ENCODE data around the gene VEGFA.

The VEGFA gene

GRCh38 chr6:43740321-43740960 is 29.6 kb upstream of the VEGFA start:
- Histone ChIP-seq H3K27ac (no peak overlapping the region), H3K4me1 (ENCODE audit: control insufficient read depth in 1 of 2, insufficient read depth in 1 of 2, low read depth in 1 of 2, low read length in 1 of 2) (no peaks in the 10 kb centered on the region), H3K27me3 (peaks cover 5% of the 10 kb centered on the region), H3K36me3 (no peaks in the 10 kb centered on the region), H3K4me3 (ENCODE audit: low read depth in 1 of 2, low read length in 1 of 2) (no peak overlapping the region), H3K9me3 (no peaks in the 10 kb centered on the region)
- TF ChIP-seq, protein P1, sequence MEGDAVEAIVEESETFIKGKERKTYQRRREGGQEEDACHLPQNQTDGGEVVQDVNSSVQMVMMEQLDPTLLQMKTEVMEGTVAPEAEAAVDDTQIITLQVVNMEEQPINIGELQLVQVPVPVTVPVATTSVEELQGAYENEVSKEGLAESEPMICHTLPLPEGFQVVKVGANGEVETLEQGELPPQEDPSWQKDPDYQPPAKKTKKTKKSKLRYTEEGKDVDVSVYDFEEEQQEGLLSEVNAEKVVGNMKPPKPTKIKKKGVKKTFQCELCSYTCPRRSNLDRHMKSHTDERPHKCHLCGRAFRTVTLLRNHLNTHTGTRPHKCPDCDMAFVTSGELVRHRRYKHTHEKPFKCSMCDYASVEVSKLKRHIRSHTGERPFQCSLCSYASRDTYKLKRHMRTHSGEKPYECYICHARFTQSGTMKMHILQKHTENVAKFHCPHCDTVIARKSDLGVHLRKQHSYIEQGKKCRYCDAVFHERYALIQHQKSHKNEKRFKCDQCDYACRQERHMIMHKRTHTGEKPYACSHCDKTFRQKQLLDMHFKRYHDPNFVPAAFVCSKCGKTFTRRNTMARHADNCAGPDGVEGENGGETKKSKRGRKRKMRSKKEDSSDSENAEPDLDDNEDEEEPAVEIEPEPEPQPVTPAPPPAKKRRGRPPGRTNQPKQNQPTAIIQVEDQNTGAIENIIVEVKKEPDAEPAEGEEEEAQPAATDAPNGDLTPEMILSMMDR (IDR thresholded peaks at IDR 0.05) = no peak

- H3K36me3 ChIP-seq = no peaks in the 10 kb centered on the region
- TF ChIP-seq, protein P1 (IDR thresholded peaks at IDR 0.05) = no peak
- H3K9me3 ChIP-seq = no peaks in the 10 kb centered on the region
- peaks cover 2% of the 10 kb centered on the region for H3K27me3 ChIP-seq
- no peak overlapping the region for H3K4me3 ChIP-seq (ENCODE audit: low read depth in 1 of 2, low read length in 1 of 2)
- H3K27ac ChIP-seq = no peak overlapping the region
- H3K4me1 ChIP-seq (ENCODE audit: control insufficient read depth in 1 of 2, insufficient read depth in 1 of 2, low read depth in 1 of 2, low read length in 1 of 2) = no peaks in the 10 kb centered on the region
Observed at GRCh38 chr6:43740961-43741764, 28.8 kb upstream of the VEGFA start.

- no peaks in the 10 kb centered on the region for H3K36me3 ChIP-seq
- H3K4me3 ChIP-seq (ENCODE audit: low read depth in 1 of 2, low read length in 1 of 2) = no peak overlapping the region
- H3K4me1 ChIP-seq (ENCODE audit: control insufficient read depth in 1 of 2, insufficient read depth in 1 of 2, low read depth in 1 of 2, low read length in 1 of 2) = no peaks in the 10 kb centered on the region
- TF ChIP-seq, protein P1 (IDR thresholded peaks at IDR 0.05) = no peak
- no peak overlapping the region for H3K27ac ChIP-seq
- no peaks in the 10 kb centered on the region for H3K9me3 ChIP-seq
- peaks cover 9% of the 10 kb centered on the region for H3K27me3 ChIP-seq
Observed at GRCh38 chr6:43741829-43742228, 28.2 kb upstream of the VEGFA start.

DNA sequence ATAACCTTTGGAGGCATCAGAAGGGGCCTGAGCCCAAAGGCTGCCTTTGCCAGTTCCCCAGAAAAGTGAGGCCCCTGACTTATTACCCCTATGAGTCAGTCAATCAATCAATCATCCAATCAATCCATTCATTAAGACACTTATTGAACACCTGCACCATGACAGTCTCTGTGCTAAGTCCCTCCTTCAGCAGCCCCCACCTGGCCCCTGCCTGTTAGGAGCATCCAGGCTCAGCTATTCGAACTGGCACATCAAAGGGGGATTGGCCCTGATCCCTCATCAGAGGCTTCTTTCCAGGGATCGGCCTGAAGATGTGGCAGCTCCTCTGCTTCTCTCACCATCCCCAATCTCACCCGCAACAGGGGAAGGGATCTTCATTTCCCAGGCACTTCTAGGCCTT is 27.7 kb upstream of the VEGFA start:
- no peaks in the 10 kb centered on the region for H3K9me3 ChIP-seq
- H3K4me1 ChIP-seq (ENCODE audit: control insufficient read depth in 1 of 2, insufficient read depth in 1 of 2, low read depth in 1 of 2, low read length in 1 of 2) = no peaks in the 10 kb centered on the region
- no peaks in the 10 kb centered on the region for H3K36me3 ChIP-seq
- H3K27ac ChIP-seq = no peak overlapping the region
- peaks cover 14% of the 10 kb centered on the region for H3K27me3 ChIP-seq
- no peak overlapping the region for H3K4me3 ChIP-seq (ENCODE audit: low read depth in 1 of 2, low read length in 1 of 2)
- TF ChIP-seq, protein P1 (IDR thresholded peaks at IDR 0.05) = no peak

GRCh38 chr6:43742931-43743632 is 26.9 kb upstream of the VEGFA start:
- Histone ChIP-seq H3K4me1 (ENCODE audit: control insufficient read depth in 1 of 2, insufficient read depth in 1 of 2, low read depth in 1 of 2, low read length in 1 of 2) (no peaks in the 10 kb centered on the region), H3K36me3 (no peaks in the 10 kb centered on the region), H3K9me3 (no peaks in the 10 kb centered on the region), H3K27ac (no peak overlapping the region), H3K4me3 (ENCODE audit: low read depth in 1 of 2, low read length in 1 of 2) (no peak overlapping the region), H3K27me3 (peaks cover 22% of the 10 kb centered on the region)
- TF ChIP-seq, protein P1 (IDR thresholded peaks at IDR 0.05) = no peak
